HUES64 (cell line): ENCODE results near the gene SPATA13.

Experiments
- H3K27ac ChIP-seq: 2 replicates; pipeline ENCODE4 v1.7.0; 2013; ENCODE audit warnings: low read depth, low read length, inconsistent platforms
- H3K27me3 ChIP-seq: 2 replicates; pipeline ENCODE4 v1.6.1; 2013; ENCODE audit warnings: mild to moderate bottlenecking, low read length; ENCODE audit not compliant: insufficient read depth
- H3K36me3 ChIP-seq: 2 replicates; pipeline ENCODE4 v1.6.1; 2013; ENCODE audit warnings: mild to moderate bottlenecking, low read length; ENCODE audit not compliant: insufficient read depth
- H3K4me1 ChIP-seq: 2 replicates; pipeline ENCODE4 v1.6.1; 2013; ENCODE audit warnings: mild to moderate bottlenecking, low read length, moderate library complexity; ENCODE audit not compliant: insufficient read depth
- H3K4me3 ChIP-seq: 2 replicates; pipeline ENCODE4 v1.5.1; 2013; ENCODE audit warnings: mild to moderate bottlenecking, low read length, moderate library complexity
- H3K9ac ChIP-seq: 2 replicates; pipeline ENCODE4 v1.6.1; 2013; ENCODE audit warnings: mild to moderate bottlenecking, low read depth, low read length
- H3K9me3 ChIP-seq: 2 replicates; pipeline ENCODE4 v1.6.1; 2013; ENCODE audit warnings: low read depth, low read length; ENCODE audit not compliant: insufficient read depth
- WGBS: fragments of 150-250, 120-280 bp; methylation state at CpG from one replicate; pipeline ENCODE4 v1.1.7; 2013; ENCODE audit warnings: missing lambda C conversion rate; 5-methylcytosine and 5-hydroxymethylcytosine counted together

SPATA13 gene

GRCh38 chr13:24286624-24287023 is 126.1 kb downstream of the SPATA13 start:
- no peaks in the 10 kb centered on the region for H3K9me3 ChIP-seq
- H3K4me3 ChIP-seq = no peak overlapping the region
- no peak overlapping the region for H3K9ac ChIP-seq
- 94% methylated on average over 11 of the region's 11 CpGs for WGBS
- peaks cover 76% of the 10 kb centered on the region for H3K36me3 ChIP-seq
- H3K27me3 ChIP-seq = no peaks in the 10 kb centered on the region
- H3K27ac ChIP-seq = no peak overlapping the region
- no peaks in the 10 kb centered on the region for H3K4me1 ChIP-seq

- WGBS = 96% methylated on average over 8 of the region's 8 CpGs
- H3K36me3 ChIP-seq = peaks cover 80% of the 10 kb centered on the region
- H3K4me1 ChIP-seq = no peaks in the 10 kb centered on the region
Measured at GRCh38 chr13:24287748-24288287, 127.3 kb downstream of the SPATA13 start.

GRCh38 chr13:24288870-24289269 is 128.3 kb downstream of the SPATA13 start:
- Histone ChIP-seq H3K9ac (no peak overlapping the region), H3K9me3 (no peaks in the 10 kb centered on the region), H3K4me1 (no peaks in the 10 kb centered on the region), H3K27me3 (no peaks in the 10 kb centered on the region), H3K27ac (no peak overlapping the region), H3K4me3 (no peak overlapping the region), H3K36me3 (peaks cover 83% of the 10 kb centered on the region)
- 99% methylated on average over 5 of the region's 5 CpGs for WGBS

More at GRCh38 chr13:24287748-24288287, 127.3 kb downstream of the SPATA13 start:
- H3K27ac ChIP-seq = no peak overlapping the region
- H3K4me3 ChIP-seq = no peak overlapping the region
- no peaks in the 10 kb centered on the region for H3K27me3 ChIP-seq
- H3K9ac ChIP-seq = no peak overlapping the region
- no peaks in the 10 kb centered on the region for H3K9me3 ChIP-seq

GRCh38 chr13:24290280-24290932 is 129.9 kb downstream of the SPATA13 start:
- peaks cover 84% of the 10 kb centered on the region for H3K36me3 ChIP-seq

GRCh38 chr13:24292481-24292880 is 132.0 kb downstream of the SPATA13 start:
- WGBS = 97% methylated on average over 6 of the region's 6 CpGs
- Histone ChIP-seq H3K36me3 (peaks cover 87% of the 10 kb centered on the region), H3K4me3 (no peak overlapping the region), H3K4me1 (no peaks in the 10 kb centered on the region), H3K9ac (no peak overlapping the region), H3K9me3 (no peaks in the 10 kb centered on the region), H3K27ac (no peak overlapping the region), H3K27me3 (no peaks in the 10 kb centered on the region)

More at GRCh38 chr13:24290280-24290932, 129.9 kb downstream of the SPATA13 start:
- H3K4me3 ChIP-seq = no peak overlapping the region
- H3K9ac ChIP-seq = no peak overlapping the region
- H3K4me1 ChIP-seq = no peaks in the 10 kb centered on the region
- no peaks in the 10 kb centered on the region for H3K9me3 ChIP-seq
- H3K27me3 ChIP-seq = no peaks in the 10 kb centered on the region
- H3K27ac ChIP-seq = no peak overlapping the region
- 94% methylated on average over 20 of the region's 20 CpGs for WGBS

GRCh38 chr13:24293746-24294145 is 133.2 kb downstream of the SPATA13 start:
- no peak overlapping the region for H3K4me3 ChIP-seq

GRCh38 chr13:24299488-24300114 is 139.1 kb downstream of the SPATA13 start:
- H3K27me3 ChIP-seq = no peaks in the 10 kb centered on the region
- H3K4me1 ChIP-seq = no peaks in the 10 kb centered on the region
- H3K9ac ChIP-seq = no peak overlapping the region
- peaks cover 88% of the 10 kb centered on the region for H3K36me3 ChIP-seq
- no peaks in the 10 kb centered on the region for H3K9me3 ChIP-seq
- no peak overlapping the region for H3K27ac ChIP-seq
- no peak overlapping the region for H3K4me3 ChIP-seq
- WGBS = 94% methylated on average over 16 of the region's 16 CpGs

More at GRCh38 chr13:24293746-24294145, 133.2 kb downstream of the SPATA13 start:
- no peak overlapping the region for H3K27ac ChIP-seq
- no peak overlapping the region for H3K9ac ChIP-seq
- no peaks in the 10 kb centered on the region for H3K4me1 ChIP-seq
- H3K9me3 ChIP-seq = no peaks in the 10 kb centered on the region
- 93% methylated on average over 10 of the region's 10 CpGs for WGBS
- peaks cover 87% of the 10 kb centered on the region for H3K36me3 ChIP-seq
- H3K27me3 ChIP-seq = no peaks in the 10 kb centered on the region

- H3K36me3 ChIP-seq = peaks cover 75% of the 10 kb centered on the region
- WGBS = 92% methylated on average over 11 of the region's 12 CpGs
- no peaks in the 10 kb centered on the region for H3K4me1 ChIP-seq
- H3K4me3 ChIP-seq = no peak overlapping the region
- H3K27ac ChIP-seq = no peak overlapping the region
- no peak overlapping the region for H3K9ac ChIP-seq
- H3K27me3 ChIP-seq = no peaks in the 10 kb centered on the region
- no peaks in the 10 kb centered on the region for H3K9me3 ChIP-seq
Measured at GRCh38 chr13:24301434-24301833, 140.9 kb downstream of the SPATA13 start.

GRCh38 chr13:24301911-24302310 is 141.4 kb downstream of the SPATA13 start:
- H3K4me1 ChIP-seq = no peaks in the 10 kb centered on the region
- H3K9ac ChIP-seq = no peak overlapping the region
- no peak overlapping the region for H3K27ac ChIP-seq
- H3K27me3 ChIP-seq = no peaks in the 10 kb centered on the region
- H3K9me3 ChIP-seq = no peaks in the 10 kb centered on the region
- no peak overlapping the region for H3K4me3 ChIP-seq
- WGBS = 89% methylated on average over 7 of the region's 7 CpGs
- peaks cover 70% of the 10 kb centered on the region for H3K36me3 ChIP-seq

GRCh38 chr13:24304620-24305019 is 144.1 kb downstream of the SPATA13 start:
- peaks cover 44% of the 10 kb centered on the region for H3K36me3 ChIP-seq
- 95% methylated on average over 5 of the region's 5 CpGs for WGBS
- no peak overlapping the region for H3K4me3 ChIP-seq
- no peaks in the 10 kb centered on the region for H3K4me1 ChIP-seq
- no peaks in the 10 kb centered on the region for H3K9me3 ChIP-seq
- no peaks in the 10 kb centered on the region for H3K27me3 ChIP-seq
- no peak overlapping the region for H3K27ac ChIP-seq
- no peak overlapping the region for H3K9ac ChIP-seq

- Histone ChIP-seq H3K36me3 (peaks cover 25% of the 10 kb centered on the region), H3K27ac (no peak overlapping the region), H3K9ac (no peak overlapping the region), H3K27me3 (no peaks in the 10 kb centered on the region), H3K4me3 (no peak overlapping the region), H3K4me1 (no peaks in the 10 kb centered on the region), H3K9me3 (no peaks in the 10 kb centered on the region)
- 90% methylated on average over 1 of the region's 1 CpG for whole genome bisulfite sequencing
Measured at GRCh38 chr13:24306632-24307031, 146.1 kb downstream of the SPATA13 start.
